CD4-positive, alpha-beta T cell treated with Interleukin-6 at 100 ng/mL for 8 hours (primary cell): ENCODE results near the gene GSC.
"Not testable (repeated sequence)": the region's sequence is repeated elsewhere in the genome, so short reads cannot be mapped to it uniquely, and the experiment has no call there.

Experiments used
- DNase-seq: peaks from one replicate; pipeline ENCODE4 v3.0.0-alpha.2; 2020; ENCODE audit warnings: mixed read lengths, low spot score

Gene GSC

DNA sequence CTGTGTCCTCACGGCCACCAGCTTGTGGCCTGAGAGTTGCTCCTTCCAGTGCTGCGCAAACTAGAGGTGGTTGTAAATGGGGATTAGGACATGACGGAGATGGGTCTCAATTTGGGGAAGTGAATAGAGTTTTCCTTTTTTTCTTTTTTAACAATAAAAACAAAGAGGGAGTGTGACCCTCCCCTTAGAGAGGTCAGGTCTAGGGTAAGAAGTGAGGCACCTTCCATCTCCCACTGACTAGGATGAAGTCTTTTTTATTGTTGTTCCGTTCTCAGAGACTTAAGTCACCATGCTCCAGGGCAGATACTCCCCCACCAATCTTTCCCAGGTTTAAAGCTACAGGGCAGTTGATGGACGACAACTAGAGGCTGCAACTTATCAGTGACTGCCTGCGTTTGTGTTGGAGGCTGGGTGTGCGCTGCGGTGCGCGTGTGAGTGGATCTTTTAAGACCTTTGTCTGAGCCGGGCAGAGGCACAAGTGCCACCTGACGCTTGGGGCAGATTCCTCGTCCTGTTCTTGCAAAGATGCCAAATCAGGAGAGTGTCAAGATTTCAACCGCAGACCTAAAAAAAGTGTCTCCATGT, 2.1 kb upstream of the GSC start:
- no peak for DNase-seq

DNA sequence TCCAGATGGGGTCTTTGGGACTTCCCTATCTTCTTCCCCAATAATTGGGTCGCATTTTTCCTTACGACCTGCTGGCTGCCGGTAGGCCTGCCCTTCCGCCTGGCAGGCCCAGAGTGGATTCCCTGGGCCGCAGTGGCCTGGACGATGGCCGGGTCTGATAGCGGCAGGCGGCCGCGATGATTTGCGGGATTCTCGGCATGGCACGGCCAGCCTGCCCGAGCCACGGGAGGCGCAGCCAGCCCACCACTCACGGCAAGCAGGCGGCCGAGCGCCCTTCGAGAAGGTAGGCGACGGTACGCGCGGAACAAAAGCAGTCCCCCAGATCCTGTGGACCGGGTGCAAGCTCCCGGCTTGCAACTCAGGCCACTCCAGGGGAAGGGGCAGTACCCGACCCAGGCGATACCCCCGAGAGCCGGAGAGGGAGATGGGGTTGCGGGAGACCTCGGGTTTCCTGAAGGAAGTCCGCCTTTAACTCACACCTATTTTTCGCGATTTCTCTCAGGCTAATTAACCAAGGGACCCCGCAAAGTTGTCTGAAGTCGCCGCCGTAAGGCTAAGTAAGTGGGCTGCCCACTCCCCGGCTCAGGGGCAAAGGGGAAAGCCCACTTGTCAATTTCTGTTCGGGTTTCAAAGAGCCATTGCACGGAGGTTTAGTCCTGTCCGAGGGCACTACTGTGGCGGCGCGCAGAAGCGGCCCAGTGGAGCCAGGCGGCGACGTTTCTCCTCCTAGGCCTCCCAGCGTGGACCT, 1.4 kb upstream of the GSC start:
- no peak for DNase-seq

- no peak for DNase-seq
Measured at GRCh38 chr14:94770815-94771157, 873 bp upstream of the GSC start.

DNA sequence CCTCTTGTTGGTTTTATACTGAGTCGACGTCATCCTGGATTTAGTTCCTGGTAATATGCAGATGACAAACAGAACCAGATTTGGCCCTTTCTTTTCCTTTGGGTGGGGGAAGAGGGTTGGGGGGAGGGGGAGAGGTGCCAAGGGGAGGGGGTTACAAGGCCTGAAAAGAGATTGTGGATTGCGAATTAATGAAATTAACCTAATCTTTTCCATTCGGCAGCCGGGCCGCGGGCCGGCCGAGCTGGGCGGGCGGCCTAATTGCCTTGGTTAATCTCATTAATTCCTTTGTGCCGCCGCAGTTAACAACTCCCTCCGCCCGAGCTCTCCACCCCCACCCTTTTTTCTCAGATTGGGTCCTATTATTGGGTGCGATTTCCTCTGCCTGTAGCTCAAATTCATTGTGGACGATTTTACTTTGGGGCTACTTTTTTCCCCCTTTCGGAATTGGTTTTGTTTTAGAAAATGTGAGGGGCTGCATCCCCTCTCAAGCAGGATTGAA, 387 bp upstream of the GSC start:
- DNase-seq: no peak

GRCh38 chr14:94768521-94769390, 1.2 kb downstream of the GSC start:
- DNase-seq: no peak

DNA sequence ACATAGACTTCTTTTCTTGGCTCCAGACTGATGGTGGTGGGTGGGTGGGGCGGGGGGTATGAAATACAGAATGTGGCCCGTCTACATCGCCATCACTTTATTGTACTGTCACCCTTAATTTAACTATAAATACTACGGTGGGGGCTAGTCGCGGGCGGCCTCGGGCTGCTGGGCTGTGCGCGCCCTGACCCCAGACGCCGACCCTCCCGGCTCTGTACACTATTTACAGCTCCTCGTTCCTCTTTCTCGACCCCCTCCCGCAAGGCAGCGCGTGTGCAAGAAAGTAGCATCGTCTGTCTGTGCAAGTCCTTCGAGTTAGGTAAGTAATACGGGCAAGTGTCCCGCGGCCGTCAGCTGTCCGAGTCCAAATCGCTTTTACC, 1.8 kb downstream of the GSC start:
- no peak for DNase-seq

GRCh38 chr14:94767321-94767878, 2.5 kb downstream of the GSC start:
- DNase-seq: no peak

- DNase-seq: no peak
Measured at GRCh38 chr14:94764573-94764972, 5.3 kb downstream of the GSC start.

- no peak for DNase-seq
Measured at GRCh38 chr14:94762431-94762830, 7.5 kb downstream of the GSC start.

DNA sequence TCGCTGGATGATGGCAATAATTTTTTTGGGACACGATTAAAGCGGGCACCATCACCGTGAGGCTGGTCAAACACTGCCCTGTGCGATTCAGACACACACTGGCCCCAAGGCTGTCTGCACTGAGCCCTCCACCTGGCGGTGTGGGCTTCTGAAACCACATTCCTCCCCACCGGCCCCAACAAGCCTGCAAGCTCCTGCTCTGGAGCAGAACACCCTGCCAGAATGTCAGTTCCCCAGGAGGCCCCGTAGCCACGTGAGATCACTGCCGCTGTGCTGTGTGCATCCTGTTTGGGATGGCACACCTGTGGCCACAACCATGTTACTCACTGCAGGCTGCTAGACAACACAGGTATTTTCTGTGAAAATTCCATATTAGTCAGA, 7.9 kb downstream of the GSC start:
- DNase-seq: no peak

- no peak for DNase-seq
Measured at GRCh38 chr14:94761348-94761996, 8.4 kb downstream of the GSC start.

DNA sequence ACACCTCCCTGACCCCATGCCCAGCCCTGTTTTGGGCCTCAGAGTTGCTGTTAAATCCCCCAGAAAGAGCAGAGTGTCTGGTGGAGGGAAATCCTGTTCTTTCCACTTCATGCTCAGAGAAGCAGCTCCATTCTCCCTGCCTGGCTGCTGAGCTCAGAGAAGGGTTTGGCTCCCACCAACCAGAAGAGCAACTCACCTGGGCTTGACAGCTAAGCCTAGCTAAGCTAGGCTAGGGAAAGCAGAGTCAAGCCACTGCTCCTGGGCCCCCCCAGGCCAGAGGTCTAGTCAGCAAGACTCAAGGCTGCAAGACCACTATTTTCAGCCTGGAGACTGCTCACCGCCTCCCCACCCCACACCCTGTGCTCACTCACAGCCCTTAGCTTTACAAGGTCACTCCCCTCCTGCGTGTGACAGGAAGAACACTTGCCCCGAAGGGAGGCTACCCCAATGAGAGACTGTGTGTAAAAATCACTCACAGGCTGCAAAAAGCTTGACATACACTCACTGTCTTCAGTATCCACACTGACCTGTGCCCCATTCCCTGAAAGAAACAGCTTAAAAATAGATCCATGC, 13.5 kb downstream of the GSC start:
- DNase-seq: no peak

- DNase-seq: no peak
Measured at GRCh38 chr14:94754391-94754942, 15.4 kb downstream of the GSC start.

DNA sequence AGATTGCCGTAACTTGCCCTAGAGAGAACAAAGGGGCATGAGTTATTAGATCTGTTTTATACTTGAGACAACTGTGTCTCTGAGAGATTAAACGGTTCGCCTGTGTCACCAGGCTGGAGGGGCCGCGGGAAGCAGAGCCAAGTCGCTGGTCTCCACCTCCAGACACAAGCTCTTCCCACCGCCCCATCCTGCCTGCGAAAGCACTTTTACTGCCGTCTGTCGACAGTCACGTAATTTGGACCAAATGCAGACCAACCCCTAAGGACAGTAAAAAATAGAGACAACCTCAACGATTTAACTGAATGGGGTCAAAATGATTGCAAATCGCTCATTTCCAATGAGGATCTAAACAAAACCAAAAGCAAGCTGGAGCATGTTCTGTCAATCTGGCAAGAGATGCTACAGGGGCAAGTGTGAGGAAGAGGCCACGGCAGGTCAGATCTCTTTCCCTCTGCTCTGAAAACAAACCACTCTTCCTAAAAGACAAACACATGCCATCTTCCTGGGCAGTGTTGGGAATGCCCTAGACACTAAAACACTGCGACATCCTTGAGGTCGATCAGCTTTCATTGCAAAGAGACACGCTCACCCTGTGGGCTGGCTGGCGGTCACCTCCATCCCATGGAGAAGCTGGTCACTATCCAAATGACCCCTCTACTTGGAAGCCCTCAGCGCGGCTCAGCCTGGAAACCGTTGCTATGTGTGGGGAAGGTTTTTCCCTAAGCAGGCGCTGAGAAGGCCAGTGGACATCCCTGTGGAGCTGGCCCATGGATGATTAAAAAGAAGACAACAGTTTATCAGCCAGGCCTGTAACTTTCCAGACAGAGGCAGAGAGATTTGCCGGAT, 17.1 kb downstream of the GSC start:
- DNase-seq: no peak

GRCh38 chr14:94751956-94752355, 18.0 kb downstream of the GSC start:
- no peak for DNase-seq

- no peak for DNase-seq
Measured at GRCh38 chr14:94751321-94751720, 18.6 kb downstream of the GSC start.

- no peak for DNase-seq
Measured at GRCh38 chr14:94750371-94750770, 19.5 kb downstream of the GSC start.

- no peak for DNase-seq
Measured at GRCh38 chr14:94748667-94749347, 21.1 kb downstream of the GSC start.

DNA sequence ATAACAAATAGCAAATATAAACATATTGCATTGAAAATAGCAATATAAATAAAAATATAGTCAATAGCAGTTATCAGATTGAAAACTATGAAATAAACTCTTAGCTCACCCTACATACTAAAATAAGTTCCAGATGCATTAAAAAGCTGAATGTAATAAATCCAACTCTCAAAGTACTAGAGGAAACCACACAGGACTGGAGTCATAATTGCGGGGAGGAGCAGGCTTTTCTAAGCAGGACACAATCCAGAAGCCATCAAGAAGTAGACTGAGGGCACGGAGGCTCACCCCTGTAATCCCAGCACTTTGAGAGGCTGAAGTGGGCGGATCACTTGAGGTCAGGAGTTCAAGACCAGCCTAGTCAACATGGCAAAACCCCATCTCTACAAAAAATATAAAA, 22.2 kb downstream of the GSC start:
- no peak for DNase-seq

GRCh38 chr14:94747153-94747552, 22.8 kb downstream of the GSC start:
- not testable (repeated sequence) for DNase-seq
